KG1 (cell line): ENCODE measurements around the gene RNF13.
A peak's percentile ranks its signal among the peaks of the same experiment; 100 is the strongest.
"Not testable (repeated sequence)": the region's sequence is repeated elsewhere in the genome, so short reads cannot be mapped to it uniquely, and the experiment has no call there.

Experiments
- DNase-seq: peaks from one replicate; lab custom pipeline; 2025; lab: John Stamatoyannopoulos, UW

The RNF13 gene

DNA sequence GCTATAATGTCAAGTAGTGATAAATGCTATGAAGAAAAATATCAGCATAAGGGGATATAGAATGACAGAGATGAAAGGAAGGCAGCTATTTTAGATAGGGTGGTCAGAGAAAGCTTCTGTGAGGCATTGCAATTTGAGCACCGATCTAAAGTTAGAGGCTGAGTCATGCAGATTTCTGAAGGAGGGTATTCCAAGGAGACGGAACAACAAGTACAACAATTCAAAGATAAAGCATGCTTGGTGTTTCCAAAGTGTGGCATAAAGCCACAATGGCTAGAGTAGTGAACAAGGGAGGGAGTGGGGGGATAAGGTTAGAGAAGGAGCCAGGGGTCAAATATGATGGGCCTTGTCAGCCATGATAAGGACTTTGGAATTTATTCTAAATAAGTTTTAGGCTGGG is 85.8 kb downstream of the RNF13 start:
- DNase-seq: no peak

- no peak for DNase-seq
These were observed 87.3 kb downstream of the RNF13 start for GRCh38 chr3:149900322-149900721.

- DNase-seq: no peak
These were observed 88.8 kb downstream of the RNF13 start for GRCh38 chr3:149901770-149902169.

- no peak for DNase-seq
These were observed 89.6 kb downstream of the RNF13 start for GRCh38 chr3:149902498-149903139.

DNA sequence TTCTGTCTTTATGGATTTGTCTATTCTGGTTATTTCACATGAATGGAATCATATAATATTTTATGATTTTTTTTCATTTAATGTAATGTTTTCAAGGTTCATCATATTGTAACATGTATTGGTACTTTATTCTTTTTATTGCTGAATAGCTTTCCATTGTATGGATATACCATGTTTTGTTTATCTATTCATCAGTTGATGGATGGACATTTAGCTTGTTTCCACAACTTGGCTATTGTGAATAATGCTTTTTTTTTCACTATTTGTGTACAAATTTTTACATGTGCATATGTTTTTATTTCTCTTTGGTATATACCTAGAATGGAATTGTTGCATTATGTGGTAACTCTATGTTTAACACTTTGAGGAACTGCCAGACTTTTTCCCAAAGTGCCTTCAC is 93.0 kb downstream of the RNF13 start:
- no peak for DNase-seq

DNA sequence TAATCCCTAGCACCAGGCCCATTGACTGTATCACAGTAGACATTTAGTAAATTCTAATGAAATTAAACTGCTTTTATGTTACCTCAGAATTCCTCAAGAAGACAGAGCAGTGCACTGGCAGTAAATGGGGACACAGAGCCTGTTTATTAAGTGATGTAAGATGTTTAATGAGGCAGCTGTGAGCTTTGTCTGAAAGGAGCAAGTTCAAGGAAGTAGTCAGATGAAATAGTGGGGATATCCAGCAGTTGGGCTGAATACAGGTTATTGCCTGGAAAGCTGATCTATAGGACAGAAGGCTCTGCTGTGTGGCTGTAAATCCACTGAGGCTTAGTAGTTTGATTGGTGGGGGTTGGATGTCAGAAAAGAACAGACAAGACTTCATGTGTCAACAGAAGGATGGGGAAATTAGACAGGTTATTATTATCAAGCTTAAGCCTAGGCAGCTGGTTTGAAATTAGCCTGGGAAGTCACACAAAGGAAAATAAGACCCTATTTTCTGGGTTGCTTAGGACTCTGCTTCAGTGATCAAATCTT is 95.5 kb downstream of the RNF13 start:
- DNase-seq: no peak

DNA sequence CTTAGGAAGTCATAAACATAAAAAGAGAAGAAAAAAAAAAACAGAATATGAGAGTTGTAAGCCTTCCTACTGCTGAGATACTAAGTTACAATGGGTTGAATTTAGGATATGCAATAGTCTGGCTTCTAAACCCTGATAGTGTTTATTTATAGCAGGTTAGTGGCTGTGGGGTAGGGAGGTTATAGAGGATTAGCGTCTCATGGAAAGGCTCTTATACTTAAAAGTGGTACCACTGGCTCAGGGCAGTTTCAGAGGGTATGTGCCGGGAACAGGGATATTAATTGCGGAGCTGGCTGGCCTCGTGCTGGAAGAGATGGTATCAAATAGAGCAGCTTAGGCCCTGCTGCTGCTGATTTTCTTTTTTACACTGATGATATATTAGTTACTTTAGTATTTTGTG is 96.9 kb downstream of the RNF13 start:
- no peak for DNase-seq

- no peak for DNase-seq
These were observed 104.2 kb downstream of the RNF13 start for GRCh38 chr3:149917124-149917667.

- DNase-seq: no peak
These were observed 106.5 kb downstream of the RNF13 start for GRCh38 chr3:149919509-149919908.

- no peak for DNase-seq
These were observed 107.1 kb downstream of the RNF13 start for GRCh38 chr3:149920119-149920518.

- DNase-seq: no peak
These were observed 120.0 kb downstream of the RNF13 start for GRCh38 chr3:149933008-149933407.

DNA sequence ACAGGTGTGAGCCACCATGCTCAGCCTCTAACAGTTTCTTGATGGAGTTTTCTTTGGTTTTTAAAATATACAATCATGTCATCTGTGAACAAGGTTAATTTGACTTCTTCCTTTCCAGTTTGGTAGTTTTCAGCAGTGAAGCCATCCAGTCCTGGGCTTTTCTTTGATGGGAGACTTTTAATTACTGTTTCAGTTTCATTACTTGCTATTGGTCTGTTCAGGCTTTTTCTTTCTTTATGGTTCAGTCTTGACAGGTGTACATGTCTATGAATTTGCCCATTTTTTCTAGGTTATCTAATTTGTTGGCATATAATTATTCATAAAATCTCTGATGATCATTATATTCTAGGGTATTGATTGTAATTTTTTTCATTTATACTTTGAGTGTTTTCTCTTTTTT is 120.8 kb downstream of the RNF13 start:
- no peak for DNase-seq

GRCh38 chr3:149934524-149934923 is 121.5 kb downstream of the RNF13 start:
- no peak for DNase-seq

DNA sequence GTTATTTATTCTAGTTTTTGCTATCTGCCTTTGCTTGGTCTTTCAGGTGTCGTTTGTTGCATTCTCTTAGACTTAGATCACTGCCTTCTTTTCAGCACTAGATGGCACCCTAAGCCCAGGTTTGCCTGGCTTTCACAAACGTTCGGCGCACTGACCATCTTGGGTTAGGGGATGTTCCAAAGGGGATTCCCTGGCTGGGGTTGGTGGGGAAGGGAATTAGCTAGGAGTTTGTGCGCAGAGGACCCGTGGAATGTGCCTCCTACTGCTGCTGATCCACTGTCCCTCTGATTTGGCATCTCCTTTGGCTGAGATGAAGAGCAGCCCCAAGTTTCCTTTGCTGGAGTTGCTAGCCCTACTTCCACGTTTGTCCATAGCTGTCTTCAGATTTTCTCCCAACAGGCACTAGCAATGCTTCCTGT is 123.8 kb downstream of the RNF13 start:
- DNase-seq: peak; percentile 18

DNA sequence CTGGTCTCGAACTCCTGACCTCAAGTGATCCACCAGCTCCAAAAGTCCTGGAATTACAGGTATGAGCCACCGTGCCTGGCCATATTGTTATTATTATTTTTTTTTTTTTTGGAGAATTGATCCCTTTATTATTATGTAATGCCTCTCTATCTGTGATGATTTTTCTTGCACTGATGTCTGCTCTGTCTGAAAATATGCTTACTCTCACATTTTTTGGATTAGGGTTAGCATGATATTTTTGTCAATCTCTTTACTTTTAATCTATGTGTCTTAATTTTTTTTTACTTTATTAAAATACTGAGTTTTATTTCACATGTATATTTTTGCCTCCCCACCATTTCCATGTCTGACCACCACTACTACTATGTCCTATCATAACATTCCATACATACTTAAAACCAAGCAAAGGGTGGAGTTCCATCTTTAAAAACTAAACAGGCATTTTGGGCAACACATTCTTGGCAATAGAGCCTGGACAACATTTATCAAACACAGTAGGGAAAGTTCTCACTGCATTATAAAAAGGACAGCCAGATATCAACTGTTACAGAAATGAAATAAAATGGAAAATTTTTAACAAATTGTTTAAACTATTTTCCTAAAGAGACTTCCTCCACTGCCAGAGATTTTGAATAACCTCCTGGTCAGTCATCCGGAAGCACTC is 125.5 kb downstream of the RNF13 start:
- not testable (repeated sequence) for DNase-seq

- no peak for DNase-seq
These were observed 128.2 kb downstream of the RNF13 start for GRCh38 chr3:149941186-149941585.

DNA sequence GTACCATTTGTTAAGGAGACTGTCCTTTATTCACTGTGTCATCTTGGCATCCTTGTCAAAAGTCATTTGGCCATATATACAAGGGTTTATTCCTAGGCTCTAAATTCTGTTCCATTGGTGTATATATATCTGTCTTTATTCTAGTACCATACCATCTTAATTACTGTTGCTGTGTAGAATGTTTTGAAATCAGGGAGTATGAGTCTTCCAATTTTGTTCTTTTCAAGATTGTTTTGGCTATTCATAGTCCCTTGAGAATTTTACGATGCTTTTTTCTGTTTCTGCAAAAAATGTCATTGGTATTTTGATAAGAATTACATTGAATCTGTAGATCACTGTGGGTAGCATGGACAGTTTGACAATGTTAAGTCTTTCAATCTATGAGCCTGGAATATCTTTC is 128.9 kb downstream of the RNF13 start:
- no peak for DNase-seq

- no peak for DNase-seq
These were observed 129.4 kb downstream of the RNF13 start for GRCh38 chr3:149942409-149942808.

DNA sequence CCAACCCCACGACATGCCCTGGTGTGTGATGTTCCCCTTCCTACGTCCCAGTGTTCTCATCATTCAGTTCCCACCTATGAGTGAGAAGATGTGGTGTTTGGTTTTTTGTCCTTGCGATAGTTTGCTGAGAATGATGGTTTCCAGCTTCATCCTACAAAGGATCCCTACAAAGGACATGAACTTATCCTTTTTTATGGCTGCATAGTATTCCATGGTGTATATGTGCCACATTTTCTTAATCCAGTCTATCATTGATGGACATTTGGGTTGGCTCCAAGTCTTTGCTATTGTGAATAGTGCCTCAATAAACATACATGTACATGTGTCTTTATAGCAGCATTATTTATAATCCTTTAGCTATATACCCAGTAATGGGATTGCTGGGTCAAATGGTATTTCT is 131.0 kb downstream of the RNF13 start:
- not testable (repeated sequence) for DNase-seq

DNA sequence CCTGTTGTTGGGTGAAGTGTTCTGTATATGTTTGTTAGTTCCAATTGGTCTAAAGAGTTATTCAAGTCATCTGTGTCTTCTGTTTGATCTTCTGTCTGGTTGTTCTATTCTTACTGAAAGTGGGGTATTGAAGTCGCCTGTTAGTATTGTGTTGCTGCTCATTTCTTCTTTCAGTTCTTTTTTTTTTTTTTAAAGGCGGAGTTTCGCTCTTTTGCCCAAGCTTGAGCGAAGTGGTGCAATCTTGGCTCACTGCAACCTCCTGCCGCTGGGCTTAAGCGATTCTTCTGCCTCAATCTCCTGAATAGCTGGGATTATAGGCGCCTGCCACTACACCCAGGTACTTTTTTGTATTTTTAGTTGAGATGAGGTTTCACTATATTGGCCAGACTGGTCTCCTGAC is 134.2 kb downstream of the RNF13 start:
- no peak for DNase-seq

DNA sequence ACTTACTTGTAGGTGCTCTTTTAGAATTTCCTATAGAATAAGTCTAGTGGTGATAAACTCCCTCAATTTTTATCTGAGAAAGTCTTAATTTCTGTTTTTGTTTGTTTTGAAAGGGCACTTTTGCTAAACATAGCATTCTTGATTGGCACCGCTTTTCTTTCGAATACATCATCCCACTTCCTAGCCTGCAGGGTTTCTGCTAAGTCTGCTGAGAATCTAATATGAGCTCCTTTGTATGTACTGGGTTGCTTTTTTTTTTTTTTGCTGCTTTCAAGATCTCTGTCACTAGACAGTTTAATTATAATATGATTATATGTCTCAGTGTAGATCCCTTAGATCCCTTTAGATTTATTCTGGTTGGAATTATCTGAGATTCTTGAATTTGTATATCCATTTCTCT is 136.2 kb downstream of the RNF13 start:
- no peak for DNase-seq

DNA sequence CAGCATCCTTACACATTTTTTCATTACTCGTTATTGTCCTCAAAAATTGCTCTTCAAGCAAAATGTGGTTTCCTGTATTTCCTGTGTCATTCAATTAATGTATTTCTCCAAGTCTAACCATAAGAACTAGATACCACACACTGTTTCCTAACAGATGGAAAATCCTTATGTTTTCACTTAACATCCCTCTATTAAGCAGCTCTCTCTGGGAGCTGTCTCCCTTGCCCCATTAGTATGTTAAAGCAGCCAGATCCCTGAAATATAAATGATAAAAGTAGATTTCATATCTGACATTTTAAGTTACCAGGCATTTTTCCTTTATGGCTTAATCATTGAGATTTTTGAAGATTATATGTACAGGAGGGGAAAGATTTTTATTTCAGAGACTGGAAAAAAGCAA is 141.8 kb downstream of the RNF13 start:
- no peak for DNase-seq

GRCh38 chr3:149955449-149955848 is 142.4 kb downstream of the RNF13 start:
- no peak for DNase-seq
